ENCODE data around the gene WFDC8. TPM values are rescaled to one million over a fixed set of nuclear protein-coding genes. Genes with fewer than 3 reads are reported as not detected.

WFDC8 gene
- polyA plus RNA-seq, 12 donors = not detected

DNA sequence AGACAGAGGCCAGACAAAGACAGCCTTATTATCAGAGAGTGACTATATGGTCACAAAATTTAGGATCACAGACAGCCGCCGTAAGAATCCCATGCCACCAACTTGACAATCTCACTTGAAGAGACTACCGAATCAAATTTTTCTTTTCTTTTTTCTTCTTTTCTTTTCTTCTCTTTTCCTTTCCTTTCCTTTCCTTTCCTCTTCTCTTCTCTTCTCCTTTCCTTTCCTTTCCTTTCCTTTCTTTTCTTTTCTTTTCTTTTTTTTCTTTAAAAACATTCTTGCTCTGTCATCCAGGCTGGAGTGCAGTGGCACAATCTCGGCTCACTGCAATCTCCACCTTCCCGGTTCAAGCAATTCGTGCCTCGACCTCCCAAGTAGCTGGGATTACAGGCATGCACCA, 30.7 kb downstream of the WFDC8 start:
- no peak for DNase-seq

GRCh38 chr20:45547206-45547770, 31.8 kb downstream of the WFDC8 start, which contains the start of gene EPPIN:
Gene EPPIN (minus strand): TSS chr20:45547401. CDS start chr20:45547357, 44 bp downstream.
- DNase-seq = no peak

DNA sequence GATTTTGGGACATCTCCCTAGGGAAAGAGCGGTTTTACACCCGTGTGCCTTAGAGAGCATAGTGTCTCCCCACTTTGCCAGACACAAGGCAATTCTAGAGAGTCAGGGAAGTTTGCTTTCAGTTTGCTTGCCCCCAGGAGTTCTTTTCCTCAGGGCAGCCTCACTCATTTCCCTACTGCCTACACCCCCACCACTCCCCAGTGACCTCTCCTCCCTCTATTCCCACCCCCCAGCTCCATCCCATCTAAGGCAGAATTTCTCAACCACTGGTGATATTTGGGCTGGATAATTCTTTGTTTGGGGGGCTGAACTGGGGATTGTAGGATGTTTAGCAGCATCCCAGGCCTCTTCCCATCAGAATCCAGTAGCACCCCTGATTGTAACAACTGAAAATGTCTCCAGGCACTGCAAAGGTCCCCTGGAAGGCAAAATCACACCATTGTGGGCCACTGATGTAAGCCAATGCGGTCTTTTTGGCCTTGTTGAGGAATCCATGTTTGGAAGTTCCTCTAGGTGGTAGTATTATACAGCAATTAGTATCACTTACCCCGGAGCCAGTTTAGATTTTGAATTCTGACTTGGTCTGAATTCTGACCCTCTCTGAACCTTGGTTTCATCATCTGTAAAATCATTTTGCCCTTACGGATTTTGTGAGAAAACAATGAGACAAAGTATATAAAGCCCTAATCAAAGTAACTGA, 33.2 kb downstream of the WFDC8 start:
- peak; percentile 9 for DNase-seq

DNA sequence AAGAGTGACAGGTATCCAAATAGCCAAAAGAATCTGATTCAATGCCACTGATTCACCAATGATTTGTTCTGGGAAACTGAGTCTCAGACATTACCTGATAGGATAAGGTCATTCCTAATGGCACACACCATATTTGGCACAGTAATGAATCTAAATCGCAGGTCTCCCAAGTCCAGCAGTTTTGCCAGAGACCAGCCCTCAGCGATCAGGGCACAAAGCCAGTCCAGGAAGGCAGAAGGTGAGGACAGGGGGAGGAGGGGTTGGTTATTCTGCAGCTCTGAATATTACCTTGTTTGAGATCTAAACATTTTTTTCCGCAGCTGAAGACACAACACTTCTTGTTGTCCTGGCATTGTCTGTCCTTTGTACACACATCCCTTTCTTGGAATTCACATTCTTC, 33.7 kb downstream of the WFDC8 start:
- no peak for DNase-seq

DNA sequence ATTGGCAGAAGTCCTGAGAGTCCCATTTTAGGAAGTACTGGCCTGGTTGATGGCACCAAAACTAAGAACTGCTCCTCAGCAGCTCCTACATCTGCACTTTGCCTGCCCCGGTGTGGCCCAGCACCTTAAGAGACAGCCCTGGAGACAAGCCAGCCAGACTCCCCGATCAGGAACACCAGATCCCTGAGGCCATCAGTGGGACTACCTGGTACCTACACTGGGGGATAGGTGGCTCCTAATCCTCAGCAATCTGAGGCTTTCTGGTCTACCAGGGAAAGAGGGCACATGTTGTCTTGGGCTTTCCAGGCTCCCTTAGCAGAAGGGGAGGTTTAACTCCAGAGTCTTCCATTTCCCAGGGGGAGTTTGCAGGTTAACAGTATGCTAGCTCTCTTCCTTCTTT, 39.7 kb downstream of the WFDC8 start, which contains the start of gene WFDC6:
WFDC6 (minus strand) TSS at position 101 of the 400 bp plus-strand sequence; CDS start at position 26, 75 bp downstream.
- no peak for DNase-seq

DNA sequence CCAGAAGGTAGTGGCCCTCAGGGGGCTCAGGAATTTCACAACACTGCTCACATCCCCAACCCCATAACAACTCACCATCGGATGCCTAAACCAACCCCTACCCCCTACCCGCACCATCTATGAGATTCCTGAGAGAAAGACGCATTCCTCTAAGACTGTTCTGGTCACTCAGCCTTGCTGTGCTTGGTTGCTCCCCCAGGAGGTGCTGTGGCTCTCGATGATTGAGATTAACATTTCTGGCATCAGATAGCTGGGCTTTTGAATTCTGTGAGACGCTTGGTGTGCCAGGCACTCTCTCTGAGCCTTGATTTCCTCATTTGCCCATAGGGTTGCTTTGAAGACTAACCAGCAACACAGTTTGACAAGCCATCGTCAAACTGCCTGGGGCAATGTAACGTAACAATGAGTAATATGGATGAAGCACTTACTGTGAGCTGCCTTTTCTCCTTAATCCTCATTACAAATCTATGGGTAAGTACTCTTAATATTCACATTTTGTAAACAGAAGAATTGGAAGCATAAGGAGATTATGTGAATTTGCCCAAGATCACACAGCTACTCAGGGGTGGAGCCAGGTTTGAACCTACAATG, 40.8 kb downstream of the WFDC8 start:
- no peak for DNase-seq

DNA sequence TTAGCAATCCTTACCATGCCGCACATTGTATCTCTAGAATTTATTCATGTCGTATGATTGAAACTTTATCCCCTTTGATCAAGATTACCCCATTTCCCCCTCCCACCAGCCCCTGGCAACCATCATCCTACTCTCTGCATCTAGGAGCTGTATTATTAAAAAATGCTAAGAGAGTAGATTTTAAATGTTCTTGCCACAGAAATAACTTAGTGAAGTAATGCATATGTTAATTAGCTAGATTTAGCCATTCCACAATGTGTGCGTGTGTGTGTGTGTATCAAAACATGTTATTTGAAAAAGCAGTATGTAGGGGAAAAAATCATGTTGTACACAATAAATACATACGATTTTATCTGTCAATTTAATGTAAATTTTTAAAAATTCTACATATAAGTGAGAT, 51.8 kb downstream of the WFDC8 start:
- DNase-seq = no peak

- no peak for DNase-seq
Measured at GRCh38 chr20:45523821-45524220, 55.3 kb downstream of the WFDC8 start.

DNA sequence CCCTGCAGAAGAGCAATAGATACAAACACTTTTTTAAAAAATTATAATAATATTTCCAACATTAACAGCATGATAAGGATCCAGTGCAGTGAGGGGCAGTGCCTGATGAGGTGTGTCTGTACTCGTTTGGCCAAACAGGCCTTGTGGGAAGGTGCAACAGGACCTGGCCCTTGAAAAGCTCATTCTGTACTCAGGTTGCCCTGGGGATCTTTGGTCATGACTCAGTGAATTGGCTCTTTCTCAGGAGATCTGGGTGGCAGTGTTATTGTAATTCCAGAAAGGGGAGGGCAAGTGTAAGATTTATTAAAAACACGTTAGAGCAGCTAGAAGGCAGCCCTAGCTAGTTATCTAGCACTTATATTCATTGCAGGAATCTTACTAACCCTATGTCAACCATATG, 60.8 kb downstream of the WFDC8 start:
- no peak for DNase-seq

DNA sequence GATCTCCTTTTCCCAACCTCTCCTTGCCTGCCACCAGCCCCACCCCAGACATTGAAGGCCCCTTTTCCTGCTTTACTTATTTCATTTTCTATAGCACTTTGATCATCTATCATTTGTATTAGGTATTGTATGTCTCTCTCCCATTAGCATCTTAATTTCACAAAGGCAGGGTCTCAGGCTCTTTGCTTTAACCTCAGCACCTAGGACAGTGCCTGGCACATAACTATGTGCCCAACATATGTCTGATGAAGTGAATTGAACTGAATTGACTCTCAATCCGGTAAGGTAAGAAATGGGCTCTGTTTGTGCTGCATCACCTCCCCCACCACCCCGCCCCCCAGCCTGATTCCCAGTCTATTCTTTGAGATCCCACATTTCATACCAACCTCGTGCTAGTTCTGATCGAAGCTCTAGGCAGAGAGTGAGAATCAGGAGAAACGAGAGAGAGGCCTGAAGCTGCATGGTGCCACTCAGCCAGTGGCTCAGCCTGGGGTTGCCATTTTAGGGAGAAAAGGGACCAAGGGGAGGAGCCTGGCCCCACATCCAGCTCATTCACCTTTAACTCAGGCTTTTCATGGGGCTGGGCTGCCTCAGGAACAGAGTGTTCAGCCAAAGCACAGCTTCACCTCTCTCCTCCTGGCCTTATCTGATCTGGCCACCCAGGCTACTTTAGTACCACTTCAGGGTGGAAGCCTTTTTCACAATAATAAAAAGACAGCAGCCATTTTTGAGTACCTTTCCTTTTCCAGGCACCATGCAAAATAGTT, 63.8 kb downstream of the WFDC8 start, which contains the start of gene SPINT3:
SPINT3 (minus strand) TSS at position 476 of the 767 bp plus-strand sequence; CDS start at position 462, 14 bp downstream.
- no peak for DNase-seq

- no peak for DNase-seq
Measured at GRCh38 chr20:45510242-45510862, 68.7 kb downstream of the WFDC8 start.

- no peak for DNase-seq
Measured at GRCh38 chr20:45509091-45509490, 70.0 kb downstream of the WFDC8 start.

- no peak for DNase-seq
Measured at GRCh38 chr20:45508068-45508886, 70.8 kb downstream of the WFDC8 start.

DNA sequence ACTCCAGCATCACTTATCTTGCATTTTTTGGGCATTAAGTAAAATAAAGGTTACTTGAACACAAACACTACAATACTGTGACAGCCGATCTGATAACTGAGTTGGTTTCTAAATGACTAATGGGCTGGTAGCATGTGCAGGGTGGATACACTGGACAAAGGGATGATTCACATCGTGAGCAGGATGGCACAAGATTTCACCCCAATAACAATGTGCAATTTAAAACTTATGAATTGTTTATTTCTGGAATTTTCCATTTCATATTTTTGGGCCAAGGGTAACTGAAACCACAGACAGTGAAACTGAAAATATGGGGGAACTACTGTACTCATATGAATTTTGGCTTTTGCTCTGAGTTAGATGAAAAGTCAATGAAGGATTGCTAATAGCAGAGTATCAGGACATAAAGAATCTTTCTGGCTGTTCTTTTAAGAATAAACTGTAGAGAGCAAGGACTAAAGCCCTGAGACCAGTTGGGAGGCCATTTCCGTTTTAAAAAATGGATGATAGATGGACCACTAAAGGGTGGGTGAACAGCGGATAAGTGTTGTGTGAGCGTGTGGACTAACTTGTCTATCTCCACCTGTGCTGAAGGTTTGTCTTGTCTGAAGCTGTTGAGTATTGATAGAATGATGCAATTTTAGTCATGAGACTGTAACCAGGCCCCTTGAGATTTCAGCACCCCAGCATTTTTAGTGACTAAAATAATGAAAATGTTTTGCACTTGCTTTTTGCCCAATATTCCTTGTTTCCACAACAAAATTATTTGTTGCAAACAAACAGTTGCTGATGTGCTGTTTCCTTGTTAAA, 71.9 kb downstream of the WFDC8 start:
- no peak for DNase-seq

DNA sequence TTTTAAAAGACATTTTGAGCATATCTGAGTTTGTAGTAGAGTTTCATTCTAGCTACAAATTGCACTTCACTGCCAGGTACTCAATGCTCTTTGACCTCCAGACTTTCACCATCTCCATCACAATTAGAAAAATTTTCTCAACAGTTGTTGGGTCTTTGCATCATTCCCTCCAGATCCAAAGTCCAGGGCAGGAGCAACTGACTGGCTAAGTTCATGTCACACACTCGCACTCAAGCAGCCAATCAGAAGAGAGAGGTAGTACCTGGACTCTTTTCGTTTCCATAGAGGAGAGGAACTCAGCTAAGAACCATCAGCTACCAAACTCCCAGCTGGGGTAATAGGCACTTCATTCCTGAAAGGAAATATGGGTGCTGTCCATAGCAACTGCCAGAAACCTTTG, 72.7 kb downstream of the WFDC8 start:
- DNase-seq = no peak

DNA sequence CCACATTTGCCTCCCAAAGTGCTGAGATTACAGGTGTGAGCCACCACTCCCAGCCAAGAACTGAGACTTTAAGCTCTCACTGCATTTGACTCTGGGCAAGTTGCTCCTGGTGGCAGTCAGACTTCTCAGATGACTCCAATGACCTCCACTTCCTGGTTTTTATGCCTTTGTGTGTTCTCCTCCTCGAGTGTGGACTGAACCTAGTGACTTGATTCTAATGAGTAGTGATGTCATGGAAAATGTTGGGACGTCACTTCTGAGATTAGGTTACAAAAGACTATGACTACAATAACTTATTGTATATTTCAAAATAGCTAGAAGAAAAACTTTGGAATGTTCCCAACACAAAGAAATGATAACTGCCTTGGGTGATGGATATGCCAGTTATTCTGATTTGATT, 75.7 kb downstream of the WFDC8 start:
- no peak for DNase-seq

- no peak for DNase-seq
Measured at GRCh38 chr20:45502561-45502960, 76.5 kb downstream of the WFDC8 start.
